Activated CD8-positive, alpha-beta memory T cell treated with anti-CD3 and anti-CD28 coated beads, Interleukin-2, amount 50 U/mL, for 24 hours (primary cell): ENCODE measurements around the gene FCHSD2.
"Not testable (repeated sequence)": the region's sequence is repeated elsewhere in the genome, so short reads cannot be mapped to it uniquely, and the experiment has no call there.

ENCODE experiments used
- DNase-seq: peaks from one replicate; pipeline ENCODE4 v3.0.0-alpha.2; 2020; ENCODE audit errors: extremely low read depth

The FCHSD2 gene

GRCh38 chr11:72798361-72798760, 343.8 kb downstream of the FCHSD2 start:
- no peak for DNase-seq

- peak; percentile 81 for DNase-seq
These were observed 348.4 kb downstream of the FCHSD2 start, which contains the start of gene STARD10 for GRCh38 chr11:72793425-72794367. TSS of gene STARD10 (minus strand) at chr11:72794047. CDS start at chr11:72781181, 12,866 bp downstream.

DNA sequence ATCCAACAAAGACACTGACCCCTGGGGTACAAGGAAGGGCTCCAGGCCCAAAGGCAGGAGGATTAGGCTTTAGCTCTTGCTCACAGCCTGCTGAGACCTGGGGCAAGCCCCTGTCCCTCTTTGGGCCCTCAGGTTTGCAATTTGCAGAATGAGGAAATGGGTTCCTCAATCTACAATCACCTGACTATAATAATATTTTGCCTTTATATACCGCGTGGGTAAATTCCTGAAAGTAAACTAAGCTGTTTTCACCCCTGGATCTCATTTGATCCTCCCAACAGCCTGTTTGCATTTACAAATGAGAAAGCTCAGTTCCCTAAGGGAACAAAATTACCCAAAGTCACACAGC, 349.1 kb downstream of the FCHSD2 start:
- DNase-seq: no peak

GRCh38 chr11:72792437-72793021, 349.6 kb downstream of the FCHSD2 start:
- DNase-seq: no peak

GRCh38 chr11:72791228-72791627, 350.9 kb downstream of the FCHSD2 start:
- DNase-seq: not testable (repeated sequence)

DNA sequence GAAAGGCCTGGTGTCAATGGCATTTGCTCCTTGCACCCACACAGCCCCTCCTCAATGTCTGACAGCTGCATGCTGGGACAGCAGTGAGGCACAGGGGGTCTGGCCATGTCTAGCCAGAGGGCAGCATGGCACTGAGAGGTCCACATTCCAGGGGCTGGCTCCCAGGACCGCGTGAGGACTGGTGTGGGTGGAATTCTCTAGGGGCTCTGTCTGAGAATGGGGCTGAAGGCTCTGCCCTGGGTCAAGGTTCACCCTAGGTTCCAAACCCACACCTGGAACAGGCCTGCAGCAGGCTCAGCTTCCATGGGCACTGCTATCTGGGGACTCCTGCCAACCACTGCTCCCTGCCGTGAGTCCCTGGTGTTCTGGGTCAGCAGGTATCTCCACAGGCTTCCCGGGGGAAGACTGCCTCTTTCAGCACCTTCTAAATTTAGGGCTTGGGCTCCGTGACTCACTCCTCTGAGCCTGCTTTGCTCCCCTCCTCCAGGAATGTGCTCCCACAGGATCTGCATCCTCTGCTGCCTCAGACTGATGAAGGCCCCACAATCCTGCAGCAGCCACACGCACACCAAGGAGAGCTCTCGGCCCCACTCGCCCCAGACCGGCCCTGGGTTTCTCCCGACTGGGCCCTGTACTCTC, 352.5 kb downstream of the FCHSD2 start:
- no peak for DNase-seq

- no peak for DNase-seq
These were observed 353.9 kb downstream of the FCHSD2 start for GRCh38 chr11:72788241-72788640.

- DNase-seq: no peak
These were observed 354.7 kb downstream of the FCHSD2 start for GRCh38 chr11:72787216-72788104.
